Upper lobe of right lung (tissue), 1 donor: ENCODE data around the gene PRKCE. TPM values are rescaled to one million over a fixed set of nuclear protein-coding genes. Genes with fewer than 3 reads are reported as not detected.

ENCODE experiments used
- ATAC-seq: fragments of 200-7000 bp; cut with Tn5 transposase; one replicate; pipeline ENCODE4 v1.9.1; 2020; ENCODE audit warnings: mild to moderate bottlenecking, moderate library complexity
- DNase-seq: peaks from one replicate; pipeline ENCODE4 v3.0.0-alpha.2; 2020
- H3K27ac ChIP-seq: fragments of 200-600 bp; one replicate; pipeline ENCODE4 v1.8.0; 2022
- H3K27me3 ChIP-seq: fragments of 200-600 bp; one replicate; pipeline ENCODE4 v1.8.0; 2022; ENCODE audit warnings: mild to moderate bottlenecking
- H3K36me3 ChIP-seq: fragments of 200-600 bp; one replicate; pipeline ENCODE4 v1.8.0; 2022
- H3K4me1 ChIP-seq: fragments of 200-600 bp; one replicate; pipeline ENCODE4 v1.8.0; 2022
- H3K4me3 ChIP-seq: fragments of 200-600 bp; one replicate; pipeline ENCODE4 v1.8.0; 2022; ENCODE audit warnings: mild to moderate bottlenecking
- H3K9me3 ChIP-seq: fragments of 200-600 bp; one replicate; pipeline ENCODE4 v1.8.0; 2022
- CTCF ChIP-seq: fragments of 200-600 bp; IDR thresholded peaks from one replicate; pipeline ENCODE4 v1.8.0; 2022; ENCODE audit warnings: antibody characterized with exemption
- intact Hi-C: fragments of 100-400 bp; cut with DNase I; formaldehyde crosslinking; loops from one replicate; pipeline ENCODE4 v1.11.0; 2022
- total RNA-seq: library from RNA; stranded (reverse); fragmentation: NEBNext Ultra II Directional; extraction: Animal tissue kit (Norgen Biotek cat#: 25700); gene quantifications from one replicate; pipeline ENCODE4 v1.2.1, GENCODE V29; 2021
- donor health status: DM: no; HTN: yes; CAD: no; lungs with severe emphysema.

PRKCE gene
- total RNA-seq, 1 donor from 2014 or later, result 65.6 TPM

- no peak for TF ChIP-seq CTCF
- Histone ChIP-seq H3K27ac (no peak overlapping the region), H3K27me3 (no peaks in the 10 kb centered on the region), H3K4me1 (no peaks in the 10 kb centered on the region), H3K9me3 (no peaks in the 10 kb centered on the region), H3K4me3 (no peak overlapping the region), H3K36me3 (no peaks in the 10 kb centered on the region)
- ATAC-seq (no peak), DNase-seq (no peak)
- intact Hi-C loops, result no loop called here
Observed at GRCh38 chr2:45634223-45634622, 17.3 kb upstream of the PRKCE start.

- Histone ChIP-seq H3K9me3 (no peaks in the 10 kb centered on the region), H3K27me3 (no peaks in the 10 kb centered on the region), H3K27ac (no peak overlapping the region), H3K4me1 (no peaks in the 10 kb centered on the region), H3K4me3 (no peak overlapping the region), H3K36me3 (no peaks in the 10 kb centered on the region)
- intact Hi-C loops, result no loop called here
- DNase-seq, result no peak
- TF ChIP-seq CTCF, result no peak
- ATAC-seq, result no peak
Observed at GRCh38 chr2:45636008-45636407, 15.5 kb upstream of the PRKCE start.

- Histone ChIP-seq H3K36me3 (no peaks in the 10 kb centered on the region), H3K27me3 (no peaks in the 10 kb centered on the region), H3K4me3 (no peak overlapping the region), H3K4me1 (no peaks in the 10 kb centered on the region), H3K9me3 (no peaks in the 10 kb centered on the region), H3K27ac (no peak overlapping the region)
- DNase-seq (no peak), ATAC-seq (peak; percentile 69)
- no peak for TF ChIP-seq CTCF
- intact Hi-C loops, result no loop called here
Observed at GRCh38 chr2:45637440-45637839, 14.0 kb upstream of the PRKCE start.

- intact Hi-C loops, result loop anchor here (5.0 kb wide), 1 partner anchor 287 kb away; no protein-coding TSS in a partner anchor
- no peaks in the 10 kb centered on the region for H3K4me1 ChIP-seq
- H3K27me3 ChIP-seq, result no peaks in the 10 kb centered on the region
- ATAC-seq, result no peak
- H3K4me3 ChIP-seq, result no peak overlapping the region
- no peaks in the 10 kb centered on the region for H3K9me3 ChIP-seq
- no peak for DNase-seq
- H3K36me3 ChIP-seq, result no peaks in the 10 kb centered on the region
- H3K27ac ChIP-seq, result no peak overlapping the region
- no peak for TF ChIP-seq CTCF
Observed at GRCh38 chr2:45640576-45640975, 10.9 kb upstream of the PRKCE start.

- DNase-seq, result no peak
- Histone ChIP-seq H3K36me3 (no peaks in the 10 kb centered on the region), H3K9me3 (no peaks in the 10 kb centered on the region), H3K27ac (no peak overlapping the region), H3K4me1 (no peaks in the 10 kb centered on the region), H3K4me3 (peak overlapping the region; percentile 58), H3K27me3 (no peaks in the 10 kb centered on the region)
- ATAC-seq, result peak; percentile 6
- intact Hi-C loops, result loop anchor here (5.0 kb wide), 1 partner anchor 284 kb away; no protein-coding TSS in a partner anchor
- no peak for TF ChIP-seq CTCF
Observed at GRCh38 chr2:45643095-45643494, 8.4 kb upstream of the PRKCE start.
